NCI-H524 (cell line): Measurements from ENCODE around the gene PDSS2.
A peak's percentile ranks its signal among the peaks of the same experiment; 100 is the strongest.
"Not testable (repeated sequence)": the region's sequence is repeated elsewhere in the genome, so short reads cannot be mapped to it uniquely, and the experiment has no call there.

ENCODE experiments used
- DNase-seq, 2 experiments: peaks; one replicate each; lab custom pipeline; 2025; lab: John Stamatoyannopoulos, UW

The PDSS2 gene

DNA sequence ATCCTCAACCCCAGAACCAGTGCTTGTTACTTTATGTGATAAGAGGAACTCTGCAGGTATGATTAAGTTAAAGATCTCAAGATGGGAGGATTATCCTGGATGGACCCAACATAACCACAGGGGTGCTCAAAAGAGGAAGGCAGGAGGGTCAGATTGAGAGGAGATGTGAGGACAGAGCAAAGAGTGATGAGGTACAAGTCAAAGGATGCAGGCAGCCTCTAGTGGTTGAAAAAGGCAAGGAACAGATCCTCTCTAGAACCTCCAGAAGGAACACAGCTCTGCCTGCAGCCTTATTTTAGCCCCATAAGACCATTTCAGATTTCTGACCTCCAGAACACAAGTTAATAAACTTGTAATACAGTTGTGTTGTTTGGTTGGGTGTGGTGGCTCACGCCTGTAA is 41.2 kb downstream of the PDSS2 start:
- peak in 1 of 2 experiments; percentile 12 for DNase-seq

DNA sequence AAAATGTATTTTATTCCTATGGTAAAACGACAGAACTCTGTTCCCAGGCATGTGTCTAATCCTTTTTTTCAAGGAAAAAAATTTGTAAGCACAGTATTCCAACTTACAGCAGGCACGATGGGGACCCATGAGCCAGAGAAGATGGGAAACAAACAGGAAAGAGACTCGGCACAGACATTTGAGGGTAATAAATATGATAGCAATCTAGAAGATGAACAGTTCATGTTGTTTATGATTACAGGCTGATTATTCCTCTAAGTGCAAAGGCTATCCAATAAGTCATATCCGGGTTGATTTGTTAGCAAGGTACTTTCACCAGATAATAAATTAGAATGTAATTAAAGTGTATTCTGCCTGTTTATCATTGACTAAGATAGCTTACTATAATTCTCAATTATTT is 43.2 kb downstream of the PDSS2 start:
- no peak for DNase-seq

DNA sequence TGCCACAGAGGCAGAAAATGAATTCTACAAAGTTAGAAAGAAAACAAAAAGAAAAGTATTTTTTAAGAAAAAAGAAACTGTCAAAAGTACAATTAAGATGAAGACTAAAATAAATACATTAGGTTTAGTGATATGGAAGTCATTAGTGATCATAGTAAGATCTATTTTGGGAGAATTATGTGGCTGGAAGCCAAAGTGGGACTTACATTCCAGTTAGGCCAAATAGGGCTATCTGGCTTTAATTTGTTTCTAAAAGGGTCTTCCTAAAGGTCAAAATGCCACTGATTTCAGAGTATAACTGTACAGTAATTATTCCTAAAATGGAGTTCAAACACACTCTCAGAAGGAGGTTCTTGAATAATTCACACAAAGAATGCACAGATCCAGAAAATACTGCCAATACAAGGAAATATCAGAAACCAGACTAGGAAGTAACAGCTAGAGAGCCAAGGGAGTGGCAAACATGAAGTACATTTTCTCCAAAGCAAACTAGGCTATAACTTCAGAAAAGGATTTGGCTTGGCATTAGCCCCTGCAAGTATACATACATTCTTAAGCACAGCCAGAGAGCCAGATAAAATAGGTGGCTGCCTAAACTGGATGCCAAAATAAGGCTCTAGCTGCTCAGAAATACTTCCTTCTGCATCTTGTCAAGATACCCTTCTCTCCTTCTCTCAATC is 45.3 kb downstream of the PDSS2 start:
- no peak for DNase-seq

DNA sequence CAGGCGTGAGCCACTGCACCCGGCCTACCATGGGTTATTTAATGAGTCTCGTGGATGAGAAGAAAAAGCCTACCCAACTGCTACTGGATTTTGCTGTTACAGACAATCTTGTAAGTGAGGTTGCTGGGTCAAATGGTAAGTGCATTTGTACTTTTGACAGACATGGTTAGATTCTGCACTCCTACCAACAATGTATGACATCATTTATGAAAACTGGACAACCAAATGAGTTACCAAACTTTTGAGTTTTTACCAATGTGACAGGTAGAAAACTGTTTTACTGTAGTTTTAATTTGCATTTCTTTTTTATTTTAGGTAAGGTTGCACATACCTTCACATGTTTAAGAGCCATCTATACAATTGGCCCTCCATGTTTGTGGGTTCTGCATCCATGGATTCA is 48.2 kb downstream of the PDSS2 start:
- DNase-seq, result no peak

DNA sequence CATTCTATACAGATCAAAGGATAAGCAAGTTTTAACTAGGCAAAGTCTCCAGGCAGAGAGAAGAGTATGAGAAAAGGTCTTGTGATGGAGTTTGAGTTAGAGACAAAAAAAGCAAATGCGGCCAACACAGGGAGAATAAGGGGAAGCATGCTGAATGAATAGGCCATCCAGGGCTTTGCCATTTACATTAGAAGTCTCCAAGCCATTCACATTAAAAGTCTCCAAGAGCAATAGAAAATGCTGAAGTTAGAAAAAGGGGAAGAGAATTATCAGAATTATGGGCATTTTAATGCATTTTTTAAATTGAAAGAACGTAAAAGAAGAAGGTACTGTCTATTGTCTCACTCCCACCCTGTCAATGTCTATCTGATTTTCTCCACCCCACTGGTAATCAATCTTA is 49.4 kb downstream of the PDSS2 start:
- no peak for DNase-seq

DNA sequence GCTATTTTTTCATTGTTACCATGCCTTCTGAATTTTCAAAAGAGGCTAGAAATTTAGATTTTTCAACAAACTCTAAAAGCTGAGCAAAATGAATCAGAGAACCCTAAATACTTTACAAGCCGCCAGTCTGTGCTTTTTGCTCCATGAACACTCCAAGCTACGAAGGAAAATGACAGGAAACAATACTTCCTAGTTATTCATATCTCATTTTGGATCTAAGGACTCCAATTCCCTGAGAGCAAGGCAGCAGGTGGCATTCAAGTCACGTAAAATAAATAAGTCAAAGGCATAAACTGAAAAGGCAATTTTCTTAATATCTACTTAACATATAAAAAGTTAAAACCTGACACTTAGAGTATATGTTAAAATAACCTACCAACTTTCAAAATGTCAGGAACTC is 50.6 kb downstream of the PDSS2 start:
- DNase-seq, result no peak

DNA sequence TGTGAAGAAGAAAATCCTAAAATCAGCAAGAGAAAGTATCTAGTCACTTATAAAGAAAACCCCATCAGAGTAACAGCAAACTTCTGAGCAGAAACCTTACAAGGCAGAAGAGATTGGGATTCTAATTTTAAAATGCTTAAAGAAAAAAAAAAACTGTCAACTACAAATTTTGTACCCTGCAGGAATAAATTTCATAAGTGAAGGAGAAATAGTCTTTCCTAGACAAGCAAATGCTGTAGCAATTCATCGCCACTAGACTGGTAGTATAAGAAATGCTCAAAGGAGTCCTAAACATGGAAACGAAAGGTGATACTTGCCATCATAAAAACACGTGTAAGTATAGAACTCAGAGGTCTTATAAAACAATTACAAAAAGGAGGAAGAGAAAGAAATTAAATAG is 54.4 kb downstream of the PDSS2 start:
- DNase-seq, result no peak

DNA sequence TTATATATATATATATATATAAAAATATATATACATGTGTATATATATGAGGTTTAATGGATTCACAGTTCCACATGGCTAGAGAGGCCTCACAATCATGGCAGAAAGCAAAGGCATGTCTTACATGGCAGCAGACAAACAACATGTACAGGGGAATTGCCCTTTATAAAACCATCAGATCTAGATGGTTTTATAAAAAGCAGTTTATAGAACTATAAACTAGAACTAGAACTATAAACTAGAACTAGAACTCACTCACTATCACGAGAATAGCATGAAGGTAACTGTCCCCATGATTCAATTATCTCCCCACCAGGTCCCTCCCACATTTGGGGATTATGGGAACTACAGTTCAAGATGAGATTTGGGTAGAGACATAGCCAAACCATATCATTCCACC is 56.8 kb downstream of the PDSS2 start:
- DNase-seq, result no peak

DNA sequence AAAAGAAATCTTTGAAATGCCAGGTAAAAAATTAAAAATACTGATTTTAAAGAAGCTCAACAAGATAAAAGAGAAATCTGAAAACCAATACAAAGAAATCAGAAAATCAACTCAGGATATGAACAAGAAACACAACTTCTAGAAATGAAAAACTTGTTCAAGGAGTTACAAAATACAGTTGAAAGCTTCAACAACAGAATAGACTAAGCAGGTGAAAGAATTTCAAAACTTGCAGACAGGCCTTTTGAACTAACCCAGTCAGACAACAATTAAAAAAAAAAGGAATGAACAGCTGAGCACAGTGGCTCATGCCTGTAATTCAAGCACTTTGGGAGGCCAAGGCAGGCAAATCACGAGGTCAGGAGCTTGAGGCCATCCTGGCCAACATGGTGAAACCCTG is 57.8 kb downstream of the PDSS2 start:
- no peak for DNase-seq

DNA sequence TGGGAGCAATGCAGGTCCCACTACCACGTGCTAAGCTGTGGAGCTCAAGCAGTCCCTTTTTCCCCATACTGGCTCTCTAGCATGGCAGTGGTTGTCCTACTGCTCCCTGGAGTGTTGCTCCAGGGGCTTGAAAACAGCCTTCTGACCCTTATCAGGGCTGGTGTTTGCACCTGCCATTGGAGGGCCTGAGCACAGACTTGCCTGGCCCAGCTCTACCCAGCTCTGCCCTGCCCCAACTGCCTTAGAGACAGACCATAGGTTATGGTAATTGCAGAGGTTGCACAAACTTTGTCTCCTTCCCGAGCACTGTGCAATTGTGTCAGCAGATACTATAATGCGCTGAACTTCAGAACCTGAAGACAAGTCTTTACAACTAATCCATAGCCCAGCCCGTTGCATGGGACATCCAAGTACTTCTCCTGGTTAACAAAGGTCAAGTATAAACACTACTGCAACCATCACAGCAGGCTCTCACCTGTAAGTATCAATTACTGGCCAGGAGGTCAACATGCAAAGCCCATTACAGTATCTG is 58.7 kb downstream of the PDSS2 start:
- no peak for DNase-seq

DNA sequence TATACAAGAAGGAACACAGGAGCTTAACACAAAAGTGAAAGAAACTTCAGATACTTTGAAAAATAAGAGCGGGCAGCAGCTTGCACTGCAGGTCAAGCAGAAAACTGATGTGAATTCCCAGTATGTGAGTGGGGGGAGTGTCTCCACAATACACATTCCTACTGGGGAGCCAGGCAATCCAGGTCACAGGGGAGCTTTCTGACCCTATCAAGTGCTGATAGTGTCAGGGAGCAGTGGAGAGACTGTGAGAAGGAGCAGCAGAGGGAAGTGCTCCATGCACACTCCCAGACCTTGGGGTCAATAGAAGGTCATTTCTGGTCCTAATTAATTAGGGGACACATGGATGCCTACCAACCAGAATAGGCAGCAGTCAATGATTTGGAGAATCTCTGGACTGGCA is 59.4 kb downstream of the PDSS2 start:
- DNase-seq, result no peak

DNA sequence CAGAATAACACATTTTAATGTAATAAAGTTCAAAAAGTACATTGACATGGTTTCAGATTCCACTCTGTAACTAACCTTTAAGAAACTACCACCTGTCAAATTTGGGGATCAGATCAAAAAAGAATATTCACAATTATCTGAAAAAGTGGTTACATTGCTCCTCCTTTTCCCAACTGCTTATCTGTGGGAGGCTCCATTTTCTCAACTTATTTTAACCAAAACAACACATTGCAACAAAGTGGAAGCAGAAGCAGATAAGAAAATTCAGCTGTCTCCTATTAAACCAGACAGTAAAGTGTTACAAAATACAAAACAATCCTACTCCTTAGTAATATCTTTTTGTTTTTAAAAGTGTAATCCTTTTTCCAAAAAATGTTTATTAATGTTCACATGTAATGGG is 61.4 kb downstream of the PDSS2 start:
- no peak for DNase-seq

DNA sequence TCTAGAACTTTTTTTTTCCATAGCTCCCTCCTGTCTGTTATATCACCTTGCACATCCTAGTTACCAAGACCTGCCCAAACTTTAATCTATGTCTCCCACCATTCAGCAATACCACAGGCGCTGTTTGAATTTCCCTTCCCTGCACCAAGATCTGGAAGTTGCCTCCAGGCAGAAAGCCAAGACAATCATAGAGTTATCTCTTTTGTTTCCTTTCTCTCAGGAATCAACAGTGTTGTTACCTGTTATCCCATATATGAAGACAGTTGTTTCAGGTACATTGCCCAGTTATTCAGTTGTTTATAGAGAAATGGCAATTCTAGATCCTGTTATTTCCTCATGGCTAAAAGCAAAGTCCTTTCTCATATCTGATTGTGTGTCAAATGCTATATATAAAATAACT is 63.2 kb downstream of the PDSS2 start:
- no peak for DNase-seq

DNA sequence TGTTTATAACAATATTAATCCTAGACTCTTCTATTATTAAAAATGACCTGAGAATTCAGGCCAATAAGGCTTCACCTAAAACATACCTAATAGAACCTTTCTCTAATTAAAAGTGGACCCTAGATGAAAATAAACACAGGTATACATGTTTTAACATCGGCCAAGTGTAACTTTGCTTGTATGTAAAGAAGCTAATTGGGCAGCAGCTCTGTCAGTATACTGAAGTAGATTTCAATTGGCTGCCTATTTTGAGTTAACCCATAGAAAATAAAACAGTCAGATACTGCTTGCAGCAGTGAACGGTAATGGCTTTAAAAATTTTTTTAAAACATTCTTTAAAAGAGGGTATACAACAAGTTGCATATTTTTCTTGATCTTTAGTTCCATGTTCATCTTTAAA is 67.3 kb downstream of the PDSS2 start:
- DNase-seq, result no peak

DNA sequence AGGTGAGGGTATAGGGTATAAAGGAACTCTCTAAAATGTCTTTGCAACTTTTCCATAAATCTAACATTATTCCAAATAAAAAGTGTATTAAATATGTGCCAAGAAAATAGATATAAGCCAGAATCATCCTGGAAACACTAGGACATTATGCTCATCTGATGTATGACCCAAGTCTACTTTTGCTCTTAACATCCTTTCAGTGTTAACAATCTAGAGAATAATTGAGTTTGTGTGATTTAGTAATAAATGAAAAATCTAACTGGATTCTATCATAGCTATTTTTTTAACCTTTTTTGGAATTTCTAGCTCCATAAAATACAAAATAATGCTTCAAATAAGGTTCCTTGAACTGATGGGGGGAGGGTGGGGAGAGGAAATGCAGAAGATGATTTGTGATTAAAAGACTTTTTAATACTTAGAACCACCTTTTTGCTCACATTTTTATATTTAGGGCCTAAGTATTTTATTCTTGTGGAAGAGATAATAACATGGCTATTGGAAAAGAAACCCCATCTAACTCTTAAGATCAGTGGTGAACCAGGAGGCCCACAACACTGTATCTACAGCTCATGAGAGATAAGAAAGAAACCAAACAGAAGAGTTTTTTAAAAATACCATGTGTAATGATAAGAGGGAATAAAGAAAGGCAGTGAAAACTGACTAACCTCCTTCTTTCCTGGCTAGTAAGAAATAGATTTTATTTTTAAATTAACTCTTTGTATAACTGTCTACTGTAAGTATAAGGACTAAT is 68.5 kb downstream of the PDSS2 start:
- DNase-seq, result no peak

DNA sequence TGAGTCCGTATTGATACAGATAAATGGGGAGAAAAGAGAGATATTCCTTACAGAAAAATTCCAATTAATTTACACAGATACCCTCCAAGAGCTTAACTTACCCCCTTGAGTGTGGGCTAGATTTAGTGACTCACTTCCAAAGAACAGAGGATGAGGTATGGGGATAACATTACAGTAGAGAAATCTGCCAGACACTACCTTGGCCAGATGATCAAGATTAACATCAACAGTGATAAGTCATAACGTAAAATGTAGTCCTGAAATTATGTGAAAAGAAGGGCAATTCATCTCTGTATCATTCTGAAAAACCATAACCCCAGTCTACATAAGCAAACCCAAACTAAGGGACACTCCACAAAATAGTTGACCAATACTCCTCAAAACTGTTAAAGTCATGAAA is 69.3 kb downstream of the PDSS2 start:
- DNase-seq, result no peak

DNA sequence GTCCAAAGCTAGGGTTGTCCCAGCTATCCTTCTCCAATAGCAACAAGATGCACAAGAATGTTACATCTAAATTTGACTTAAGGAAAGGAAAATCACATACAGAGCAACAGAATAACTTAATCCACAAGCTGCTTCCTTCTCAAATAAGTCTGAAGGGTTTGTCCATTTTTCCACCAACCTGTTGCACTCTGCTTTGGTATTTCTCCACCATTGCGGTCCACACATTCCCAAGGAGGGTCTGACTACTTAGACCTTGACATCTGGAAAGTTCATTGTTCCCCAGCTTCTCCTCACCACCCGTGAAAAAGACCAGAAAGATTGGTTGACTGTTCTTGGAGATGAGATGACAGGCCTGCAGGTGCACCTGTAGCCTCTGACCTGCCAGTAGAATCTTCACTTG is 72.5 kb downstream of the PDSS2 start:
- no peak for DNase-seq

DNA sequence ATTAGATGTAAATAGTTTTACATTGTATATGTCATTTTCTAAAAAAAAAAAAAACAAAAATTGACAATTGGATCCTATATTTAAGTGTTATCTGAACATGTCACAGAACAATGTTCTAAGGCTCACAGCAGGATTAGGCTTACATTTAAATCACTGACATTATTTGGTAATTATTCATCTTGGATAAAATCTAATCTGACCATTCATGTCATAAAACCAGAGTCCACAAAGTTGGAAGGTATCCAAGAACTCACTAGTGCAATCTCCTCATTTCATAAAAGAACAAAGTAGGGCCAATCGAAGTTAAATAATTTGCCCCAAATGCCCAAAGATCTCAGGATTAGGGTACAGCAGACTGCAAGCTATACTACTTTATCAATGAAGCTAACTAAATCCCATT is 73.0 kb downstream of the PDSS2 start:
- DNase-seq, result no peak

DNA sequence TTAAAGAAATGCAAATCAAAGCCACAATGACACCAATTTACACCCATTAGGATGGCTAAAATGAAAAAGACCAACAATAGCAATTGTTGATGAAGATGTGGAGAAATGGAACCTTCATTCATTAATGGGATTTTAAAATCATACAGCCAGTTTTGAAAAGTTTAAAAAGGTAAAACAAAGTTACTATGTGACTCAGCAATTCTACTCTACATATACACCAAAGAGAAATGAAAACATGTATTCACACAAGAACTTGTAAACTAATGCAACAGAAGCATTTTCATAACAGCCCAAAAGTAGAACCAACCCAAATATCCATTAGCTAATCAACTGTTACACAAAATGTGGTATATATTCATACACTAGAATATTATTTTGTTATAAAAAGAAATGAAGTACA is 75.7 kb downstream of the PDSS2 start:
- no peak for DNase-seq

DNA sequence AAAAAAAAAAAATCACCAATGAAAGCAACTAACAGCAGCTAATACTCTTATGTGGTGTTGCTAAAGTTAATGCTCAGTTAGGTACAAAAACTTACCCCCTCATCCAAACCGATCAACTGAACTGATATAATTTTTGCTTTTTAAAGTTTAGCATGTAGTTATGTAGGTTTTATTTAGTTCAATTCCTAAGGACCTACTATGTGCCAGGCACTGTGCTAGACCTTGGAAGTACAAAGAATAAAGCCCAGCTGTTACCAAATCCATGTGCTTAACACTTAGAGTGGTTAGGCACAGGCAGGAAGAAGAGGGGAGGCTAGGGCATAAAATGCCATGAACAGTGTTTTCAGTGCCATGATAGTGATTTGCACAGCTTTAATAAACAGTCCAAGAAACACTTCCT is 85.1 kb downstream of the PDSS2 start:
- no peak for DNase-seq

DNA sequence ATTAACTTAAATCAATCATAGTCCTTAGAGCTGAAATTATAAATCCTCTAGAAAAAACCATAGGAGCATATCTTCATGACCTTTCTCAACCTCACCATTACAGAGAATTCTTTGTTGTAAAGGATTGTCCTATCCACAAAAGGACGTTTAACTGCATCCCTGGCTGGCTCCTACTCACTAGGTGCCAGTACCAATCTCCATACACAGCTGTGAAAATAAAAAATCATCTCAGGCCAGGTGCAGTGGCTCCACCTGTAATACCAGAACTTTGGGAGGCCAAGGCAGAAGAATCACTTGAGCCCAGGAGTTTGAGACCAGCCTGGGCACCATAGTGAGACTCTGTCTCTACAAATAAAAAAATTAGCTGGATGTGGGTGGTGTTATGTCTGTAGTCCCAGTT is 89.9 kb downstream of the PDSS2 start:
- DNase-seq, result no peak

DNA sequence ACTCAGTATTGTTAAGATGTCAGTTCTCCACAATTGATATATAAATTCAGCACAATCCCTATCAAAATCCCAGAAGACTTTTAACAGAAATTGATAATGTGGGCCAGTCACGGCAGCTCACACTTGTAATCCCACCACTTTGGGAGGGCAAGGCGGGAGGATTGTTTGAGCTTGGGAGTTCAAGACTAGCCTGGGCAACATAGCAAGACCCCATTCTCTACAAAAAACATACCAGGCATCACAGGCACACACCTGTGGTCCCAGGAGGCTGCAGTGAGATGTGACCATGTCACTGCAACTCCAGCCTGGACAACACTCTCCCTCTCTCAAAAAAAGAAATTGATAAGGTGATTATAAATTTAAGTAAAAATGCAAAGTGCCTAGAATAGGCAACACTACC is 90.9 kb downstream of the PDSS2 start:
- no peak for DNase-seq

DNA sequence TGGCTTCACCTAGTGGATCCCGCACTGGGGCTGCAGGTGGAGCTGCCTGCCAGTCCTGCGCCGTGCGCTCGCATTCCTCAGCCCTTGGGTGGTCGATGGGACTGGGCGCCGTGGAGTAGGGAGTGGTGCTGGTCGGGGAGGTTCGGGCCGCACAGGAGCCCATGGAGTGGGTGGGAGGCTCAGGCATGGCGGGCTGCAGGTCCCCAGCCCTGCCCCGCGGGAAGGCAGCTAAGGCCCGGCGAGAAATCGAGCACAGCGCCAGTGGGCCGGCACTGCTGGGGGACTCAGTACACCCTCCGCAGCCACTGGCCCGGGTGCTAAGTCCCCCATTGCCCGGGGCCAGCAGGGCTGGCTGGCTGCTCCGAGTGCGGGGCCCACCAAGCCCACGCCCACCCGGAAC is 95.2 kb downstream of the PDSS2 start:
- not testable (repeated sequence) for DNase-seq
